Endothelial cell of umbilical vein (primary cell): ENCODE measurements around the gene TMPRSS13. TPM values are rescaled to one million over a fixed set of nuclear protein-coding genes. Genes with fewer than 3 reads are reported as not detected.

Experiments
- BruUV-seq: library from RNA; stranded (reverse); fragments of 400-500 nt; replicated peaks from 2 replicates; lab custom pipeline; 2021; lab: Mats Ljungman, UMichigan
- CTCF ChIA-PET: fragments of 300-600, 350-600 bp; sonication (Branson Sonifier 250); formaldehyde crosslinking; loops from one replicate; lab custom pipeline; 2021; ENCODE audit warnings: antibody characterized with exemption, inconsistent platforms; lab: Charles Lee
- POLR2A ChIA-PET: fragments of 300-600, 350-600 bp; sonication (Branson Sonifier 250); formaldehyde crosslinking; loops from one replicate; lab custom pipeline; 2021; ENCODE audit warnings: antibody characterized with exemption, inconsistent platforms; lab: Charles Lee
- DNase-seq: peaks from one replicate; pipeline ENCODE4 v3.0.0-alpha.2; 2011; ENCODE audit warnings: low read depth, low spot score
- FAIRE-seq: peaks from 2 replicates; lab custom pipeline; 2011; peaks lifted over from hg19 to GRCh38; lab: Jason Lieb, UNC
- H2AFZ ChIP-seq: 2 replicates; pipeline ENCODE4 v1.6.0; 2012; ENCODE audit warnings: low read depth, low read length, control low read depth, inconsistent platforms
- H3K27ac ChIP-seq: 2 replicates; pipeline ENCODE4 v1.5.1; 2011; ENCODE audit warnings: low read depth, mild to moderate bottlenecking, control low read depth, low read length, moderate library complexity; ENCODE audit not compliant: insufficient read depth
- H3K27me3 ChIP-seq, 2 experiments: 2 replicates each; pipeline versions ENCODE4 v1.6.0 to v1.6.1; 2011; ENCODE audit warnings: low read length in 2 of 2, mixed read lengths in 1 of 2; ENCODE audit not compliant: control insufficient read depth in 2 of 2, insufficient read depth in 2 of 2
- H3K36me3 ChIP-seq, 2 experiments: 2 replicates in 1 of 2; 3 replicates in 1 of 2; pipeline ENCODE4 v1.5.1; 2011; ENCODE audit warnings: low read length in 2 of 2, mild to moderate bottlenecking in 1 of 2, moderate library complexity in 1 of 2; ENCODE audit not compliant: control insufficient read depth in 2 of 2, insufficient read depth in 2 of 2; ENCODE audit errors: extremely low read depth in 1 of 2
- H3K4me1 ChIP-seq: 3 replicates; pipeline ENCODE4 v1.5.1; 2011; ENCODE audit warnings: mild to moderate bottlenecking, low read length; ENCODE audit not compliant: control insufficient read depth, insufficient read depth; ENCODE audit errors: extremely low read depth
- H3K4me2 ChIP-seq: 2 replicates; pipeline ENCODE4 v1.6.1; 2011; ENCODE audit warnings: low read length, control low read depth, mixed read lengths; ENCODE audit not compliant: insufficient read depth
- H3K4me3 ChIP-seq, 3 experiments: fragments of 200-600 bp in 1 of 3; sonication (generic), shearing (Covaris generic) in 1 of 3; replicated peaks in 1 of 3; 2 replicates each; pipeline ENCODE4 v1.5.1; 2011 to 2016; ENCODE audit warnings: control low read depth in 3 of 3, low read length in 3 of 3, mild to moderate bottlenecking in 2 of 3, inconsistent platforms in 1 of 3, low read depth in 1 of 3, moderate library complexity in 1 of 3; ENCODE audit not compliant: insufficient read depth in 1 of 3
- H3K79me2 ChIP-seq: 2 replicates; pipeline ENCODE4 v1.6.0; 2012; ENCODE audit warnings: low read length, inconsistent platforms; ENCODE audit not compliant: control insufficient read depth, insufficient read depth
- H3K9ac ChIP-seq: replicated peaks from 2 replicates; pipeline ENCODE3; 2011; ENCODE audit warnings: low read length, control low read depth; ENCODE audit not compliant: insufficient read depth; ENCODE audit errors: extremely low read depth
- H3K9me1 ChIP-seq: replicated peaks from 3 replicates; pipeline ENCODE4 v1.6.0; 2011; ENCODE audit warnings: mild to moderate bottlenecking, low read length; ENCODE audit not compliant: control insufficient read depth, insufficient read depth; ENCODE audit errors: extremely low read depth
- H3K9me3 ChIP-seq: replicated peaks from 2 replicates; pipeline ENCODE4 v1.5.1; 2012; ENCODE audit warnings: low read length, inconsistent platforms; ENCODE audit not compliant: control insufficient read depth, insufficient read depth
- H4K20me1 ChIP-seq: replicated peaks from 2 replicates; pipeline ENCODE3; 2011; ENCODE audit warnings: mild to moderate bottlenecking, low read length; ENCODE audit not compliant: control insufficient read depth, insufficient read depth; ENCODE audit errors: extremely low read depth
- EZH2 ChIP-seq: IDR thresholded peaks from 2 replicates; pipeline ENCODE4 v1.6.1; 2012; ENCODE audit warnings: borderline replicate concordance, low read depth, mild to moderate bottlenecking, moderate library complexity, low read length, inconsistent platforms; ENCODE audit not compliant: severe bottlenecking
- FOS ChIP-seq: IDR thresholded peaks from 2 replicates; pipeline ENCODE4 v1.6.1; 2011; ENCODE audit warnings: mild to moderate bottlenecking, low read length, moderate library complexity, borderline replicate concordance; ENCODE audit not compliant: insufficient read depth
- GATA2 ChIP-seq: IDR thresholded peaks from 2 replicates; pipeline ENCODE4 v1.7.0; 2011; ENCODE audit warnings: low read depth, mild to moderate bottlenecking, moderate library complexity, mixed read lengths, low read length; ENCODE audit not compliant: insufficient read length, insufficient read depth
- JUN ChIP-seq: IDR thresholded peaks from 2 replicates; pipeline ENCODE4 v1.6.1; 2011; ENCODE audit warnings: borderline replicate concordance, low read depth; ENCODE audit not compliant: insufficient read length, insufficient read depth
- MYC ChIP-seq: IDR thresholded peaks from one replicate; pipeline ENCODE4 v1.6.1; 2011; ENCODE audit warnings: mild to moderate bottlenecking, low read depth, low read length
- POLR2A ChIP-seq: IDR thresholded peaks from 2 replicates; pipeline ENCODE4 v1.6.1; 2012; ENCODE audit warnings: low read depth, mild to moderate bottlenecking, control low read depth, low read length
- POLR2AphosphoS5 ChIP-seq: IDR thresholded peaks from 2 replicates; pipeline ENCODE4 v1.6.1; 2012; ENCODE audit warnings: low read depth, mild to moderate bottlenecking, control low read depth, low read length, moderate library complexity; ENCODE audit not compliant: insufficient read depth
- dilution Hi-C: fragments of 300-500 bp; cut with MboI; formaldehyde crosslinking; loops from one replicate; pipeline ENCODE4 v1.15.0; 2019; ENCODE audit warnings: low sequenced_read_pairs; ENCODE audit not compliant: extremely low pct_ligation_motif_present
- intact Hi-C: fragments of 100-400 bp; cut with micrococcal nuclease; formaldehyde crosslinking; loops from one replicate; pipeline ENCODE4 v1.10.0; 2022
- polyA plus RNA-seq, 4 experiments: library from polyadenylated mRNA; depleted of rRNA in 3 of 4; stranded (reverse) in 3 of 4; unstranded in 1 of 4; fragments of >200 nt; gene quantifications; 2 replicates each; pipeline versions ENCODE4 v1.2.1 to v1.2.3, GENCODE V29; 2011 to 2012; ENCODE audit warnings: missing spikeins in 1 of 4
- total RNA-seq: library from RNA; stranded (reverse); gene quantifications from 2 replicates; pipeline ENCODE4 v1.2.3, GENCODE V29; 2021
- TF ChIP-seq, protein P1 (sequence below): IDR thresholded peaks from 2 replicates; pipeline ENCODE4 v1.6.1; 2011; ENCODE audit not compliant: insufficient read depth, insufficient read length
- TF ChIP-seq, protein P2 (sequence below), 2 donors: IDR thresholded peaks; 1 replicate in 1 of 2; 2 replicates in 1 of 2; pipeline ENCODE4 v1.5.1; 2011; ENCODE audit warnings: low read length in 2 of 2, mild to moderate bottlenecking in 2 of 2, moderate library complexity in 2 of 2, control low read depth in 1 of 2, inconsistent platforms in 1 of 2, low read depth in 1 of 2; ENCODE audit not compliant: insufficient read depth in 1 of 2; ENCODE audit errors: extremely low read depth in 1 of 2

Gene TMPRSS13
- total and polyA plus RNA-seq, 2 donors (not counting 3 experiments of a cell fraction or from before 2014, with no cell fraction given) = 0.22 to 0.46 TPM

- no peaks in the 10 kb centered on the region for H3K4me1 ChIP-seq
- DNase-seq (no peak), FAIRE-seq (no peak)
- no TSS peak for BruUV-seq
- H3K79me2 ChIP-seq = no peaks in the 10 kb centered on the region
- peaks cover 53 to 57% of the 10 kb centered on the region in 2 experiments for H3K27me3 ChIP-seq
- no peak overlapping the region for H3K27ac ChIP-seq
- ChIA-PET CTCF (interaction anchor here (1.4 kb wide), 1 partner anchor 67 kb away, joined by 3 read pairs; no protein-coding TSS in a partner anchor), POLR2A (interaction anchor here (0.6 kb wide), 1 partner anchor 11 kb away, joined by 12 read pairs; no protein-coding TSS in a partner anchor)
- no peak overlapping the region for H3K4me2 ChIP-seq
- TF ChIP-seq EZH2 (no peak), MYC (no peak), FOS (no peak), JUN (no peak), POLR2A (no peak), GATA2 (no peak), POLR2AphosphoS5 (no peak)
- TF ChIP-seq, protein P1, sequence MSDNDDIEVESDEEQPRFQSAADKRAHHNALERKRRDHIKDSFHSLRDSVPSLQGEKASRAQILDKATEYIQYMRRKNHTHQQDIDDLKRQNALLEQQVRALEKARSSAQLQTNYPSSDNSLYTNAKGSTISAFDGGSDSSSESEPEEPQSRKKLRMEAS = no peak
- TF ChIP-seq, protein P2, sequence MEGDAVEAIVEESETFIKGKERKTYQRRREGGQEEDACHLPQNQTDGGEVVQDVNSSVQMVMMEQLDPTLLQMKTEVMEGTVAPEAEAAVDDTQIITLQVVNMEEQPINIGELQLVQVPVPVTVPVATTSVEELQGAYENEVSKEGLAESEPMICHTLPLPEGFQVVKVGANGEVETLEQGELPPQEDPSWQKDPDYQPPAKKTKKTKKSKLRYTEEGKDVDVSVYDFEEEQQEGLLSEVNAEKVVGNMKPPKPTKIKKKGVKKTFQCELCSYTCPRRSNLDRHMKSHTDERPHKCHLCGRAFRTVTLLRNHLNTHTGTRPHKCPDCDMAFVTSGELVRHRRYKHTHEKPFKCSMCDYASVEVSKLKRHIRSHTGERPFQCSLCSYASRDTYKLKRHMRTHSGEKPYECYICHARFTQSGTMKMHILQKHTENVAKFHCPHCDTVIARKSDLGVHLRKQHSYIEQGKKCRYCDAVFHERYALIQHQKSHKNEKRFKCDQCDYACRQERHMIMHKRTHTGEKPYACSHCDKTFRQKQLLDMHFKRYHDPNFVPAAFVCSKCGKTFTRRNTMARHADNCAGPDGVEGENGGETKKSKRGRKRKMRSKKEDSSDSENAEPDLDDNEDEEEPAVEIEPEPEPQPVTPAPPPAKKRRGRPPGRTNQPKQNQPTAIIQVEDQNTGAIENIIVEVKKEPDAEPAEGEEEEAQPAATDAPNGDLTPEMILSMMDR (IDR thresholded peaks at IDR 0.05; ENCODE audit: extremely low read depth in 1 of 2, insufficient read depth in 1 of 2, low read depth in 1 of 2, low read length in 2 of 2) = no peak
- dilution Hi-C loops (no loop called here), intact Hi-C loops (no loop called here)
- no peaks in the 10 kb centered on the region for H3K36me3 ChIP-seq
- H3K4me3 ChIP-seq = no peak overlapping the region
- no peaks in the 10 kb centered on the region for H4K20me1 ChIP-seq
- H2AFZ ChIP-seq = no peak overlapping the region
- no peaks in the 10 kb centered on the region for H3K9me1 ChIP-seq
- no peaks in the 10 kb centered on the region for H3K9me3 ChIP-seq
- no peak overlapping the region for H3K9ac ChIP-seq
Measured at GRCh38 chr11:117879516-117880480, 49.4 kb downstream of the TMPRSS13 start.
